ENCODE measurements around the gene NPBWR2. TPM values are rescaled to one million over a fixed set of nuclear protein-coding genes. Genes with fewer than 3 reads are reported as not detected.
A peak's percentile ranks its signal among the peaks of the same experiment; 100 is the strongest.

Gene NPBWR2
- total RNA-seq, 6 experiments from 2014 or later, result not detected

DNA sequence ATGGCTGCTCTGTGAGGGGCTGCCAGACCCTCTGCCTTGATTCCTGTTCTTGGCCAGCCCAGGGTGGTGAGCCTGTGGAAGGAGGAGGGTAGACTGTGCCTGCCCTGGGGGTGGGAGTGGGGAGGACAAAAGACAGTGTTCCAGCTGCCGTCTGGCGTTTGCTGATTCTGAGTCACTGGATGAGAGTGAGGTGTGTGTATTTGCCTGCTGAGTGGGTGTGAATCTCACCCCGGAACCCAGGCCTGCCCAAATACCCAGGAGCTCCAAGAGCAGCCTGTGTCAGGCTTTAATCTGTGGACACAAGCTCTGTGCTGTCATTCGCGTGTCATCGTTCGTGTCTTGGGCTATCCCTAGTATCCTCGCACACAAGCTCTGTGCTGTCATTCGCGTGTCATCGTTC lies 20.6 kb downstream of the NPBWR2 start:
- DNase-seq (no peak), ATAC-seq (no peak)
- H3K36me3 ChIP-seq, result no peaks in the 10 kb centered on the region
- no peak overlapping the region for H3K4me3 ChIP-seq
- TF ChIP-seq, protein P1, sequence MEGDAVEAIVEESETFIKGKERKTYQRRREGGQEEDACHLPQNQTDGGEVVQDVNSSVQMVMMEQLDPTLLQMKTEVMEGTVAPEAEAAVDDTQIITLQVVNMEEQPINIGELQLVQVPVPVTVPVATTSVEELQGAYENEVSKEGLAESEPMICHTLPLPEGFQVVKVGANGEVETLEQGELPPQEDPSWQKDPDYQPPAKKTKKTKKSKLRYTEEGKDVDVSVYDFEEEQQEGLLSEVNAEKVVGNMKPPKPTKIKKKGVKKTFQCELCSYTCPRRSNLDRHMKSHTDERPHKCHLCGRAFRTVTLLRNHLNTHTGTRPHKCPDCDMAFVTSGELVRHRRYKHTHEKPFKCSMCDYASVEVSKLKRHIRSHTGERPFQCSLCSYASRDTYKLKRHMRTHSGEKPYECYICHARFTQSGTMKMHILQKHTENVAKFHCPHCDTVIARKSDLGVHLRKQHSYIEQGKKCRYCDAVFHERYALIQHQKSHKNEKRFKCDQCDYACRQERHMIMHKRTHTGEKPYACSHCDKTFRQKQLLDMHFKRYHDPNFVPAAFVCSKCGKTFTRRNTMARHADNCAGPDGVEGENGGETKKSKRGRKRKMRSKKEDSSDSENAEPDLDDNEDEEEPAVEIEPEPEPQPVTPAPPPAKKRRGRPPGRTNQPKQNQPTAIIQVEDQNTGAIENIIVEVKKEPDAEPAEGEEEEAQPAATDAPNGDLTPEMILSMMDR (IDR thresholded peaks at IDR 0.05), result no peak
- TF ChIP-seq POLR2A (IDR thresholded peaks at IDR 0.05), result no peak
- H3K4me1 ChIP-seq, result peaks cover 0 to 12% (median 1%) of the 10 kb centered on the region in 4 donors
- no peak overlapping the region for H3K27ac ChIP-seq
- WGBS (ENCODE audit: insufficient coverage, low coverage, low lambda C conversion rate, missing lambda C conversion rate), result 100% methylated on average over 4 of the region's 11 CpGs
- H3K27me3 ChIP-seq, result peaks cover 0 to 12% of the 10 kb centered on the region in 2 donors
- H3K9me3 ChIP-seq, result no peaks in the 10 kb centered on the region
- intact Hi-C loops (cut with DNase I), result no loop called here

DNA sequence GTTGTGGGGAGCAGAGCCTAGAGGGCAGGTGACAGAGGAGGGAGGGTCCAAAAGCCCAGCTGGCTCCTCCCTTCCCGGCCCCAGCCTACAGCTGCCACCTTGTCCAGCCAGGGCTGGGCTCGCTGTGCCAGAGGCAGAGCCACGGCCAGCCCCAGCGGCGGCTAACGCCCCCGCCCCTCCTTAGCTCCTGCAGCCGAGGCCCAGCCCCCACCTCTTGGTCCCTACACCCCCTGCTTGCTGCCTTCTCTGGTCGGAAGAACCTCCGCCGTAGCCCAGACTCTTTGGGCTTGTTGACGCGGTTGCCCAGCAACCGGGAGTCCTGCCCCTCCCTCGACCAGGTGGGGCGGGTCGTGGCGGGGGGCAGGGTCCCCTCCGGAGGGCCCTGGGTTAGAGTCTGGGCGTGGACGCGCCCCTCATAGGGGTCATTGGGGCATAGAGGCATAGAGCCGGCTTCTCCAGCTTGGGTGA lies 22.6 kb downstream of the NPBWR2 start:
- peaks cover 0 to 12% (median 1%) of the 10 kb centered on the region in 4 donors for H3K4me1 ChIP-seq
- H3K4me3 ChIP-seq, result no peak overlapping the region
- DNase-seq (no peak), ATAC-seq (no peak)
- H3K27ac ChIP-seq, result no peak overlapping the region
- peaks cover 0 to 12% of the 10 kb centered on the region in 2 donors for H3K27me3 ChIP-seq
- no peaks in the 10 kb centered on the region for H3K9me3 ChIP-seq
- TF ChIP-seq, protein P1 (IDR thresholded peaks at IDR 0.05), result no peak
- no peak for TF ChIP-seq POLR2A (IDR thresholded peaks at IDR 0.05)
- no peaks in the 10 kb centered on the region for H3K36me3 ChIP-seq
- intact Hi-C loops (cut with DNase I), result no loop called here
- 9% methylated on average over 8 of the region's 23 CpGs for WGBS (ENCODE audit: insufficient coverage, low coverage, low lambda C conversion rate, missing lambda C conversion rate)

DNA sequence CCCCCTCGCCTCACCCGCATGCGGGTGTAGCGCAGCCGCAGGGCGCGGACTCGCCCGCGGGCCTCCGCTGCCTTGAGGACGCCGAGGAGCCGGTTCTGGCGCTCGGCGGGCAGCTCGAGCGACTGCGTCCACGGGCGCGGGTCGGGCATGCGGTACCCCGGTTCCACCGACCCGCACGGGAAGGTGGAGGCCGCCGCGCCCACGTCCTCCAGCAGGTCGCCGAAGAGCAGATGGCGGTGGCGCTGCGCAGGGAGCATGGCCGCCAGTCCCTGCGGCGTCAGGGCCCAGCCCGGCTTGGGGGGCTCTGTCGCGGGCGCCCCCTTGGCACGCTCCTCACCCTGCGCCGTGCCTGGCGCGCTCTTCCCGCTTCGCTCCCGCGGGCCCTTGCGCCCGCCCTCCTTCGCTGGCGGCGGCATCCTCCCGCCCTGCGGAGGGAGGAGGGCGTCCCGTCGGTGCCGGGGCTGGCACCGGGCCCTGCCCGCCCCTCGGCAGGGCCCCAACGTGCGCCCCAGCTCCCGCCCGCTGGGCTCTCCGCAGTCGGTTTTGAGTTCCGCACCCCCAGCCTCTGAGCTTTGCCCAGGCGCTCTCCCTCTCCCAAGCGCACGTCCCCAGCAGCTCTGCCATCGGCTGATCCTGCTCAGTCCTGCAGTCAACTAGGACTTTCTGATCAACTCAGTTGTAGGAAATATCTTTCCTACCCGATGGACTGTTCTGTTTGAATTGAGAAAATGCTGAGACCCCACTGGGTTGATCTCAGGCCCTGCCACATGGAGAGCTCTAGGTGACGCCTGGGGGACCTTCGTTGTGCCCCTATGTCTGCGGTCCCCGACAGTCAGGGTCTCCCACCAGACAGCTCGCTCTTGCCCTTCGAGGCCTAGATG lies 23.3 kb downstream of the NPBWR2 start, which contains the start of gene LKAAEAR1:
Gene LKAAEAR1 (minus strand): TSS at position 595 of the 881 bp plus-strand sequence. CDS start 179 bp downstream, at position 416.
- 0% methylated on average over 4 of the region's 86 CpGs for WGBS (ENCODE audit: insufficient coverage, low coverage, low lambda C conversion rate, missing lambda C conversion rate)
- Histone ChIP-seq H3K36me3 (no peaks in the 10 kb centered on the region), H3K9me3 (no peaks in the 10 kb centered on the region), H3K4me1 (peaks cover 0 to 16% (median 1%) of the 10 kb centered on the region in 4 donors), H3K27ac (no peak within 1 kb of the TSS), H3K27me3 (peaks cover 0 to 12% of the 10 kb centered on the region in 2 donors), H3K4me3 (peak within 1 kb of the TSS; percentile 38 to 50 (median 41))
- TF ChIP-seq POLR2A (IDR thresholded peaks at IDR 0.05), result no peak
- no peak for ATAC-seq
- intact Hi-C loops (cut with DNase I), result no loop called here
- DNase-seq, result no peak

DNA sequence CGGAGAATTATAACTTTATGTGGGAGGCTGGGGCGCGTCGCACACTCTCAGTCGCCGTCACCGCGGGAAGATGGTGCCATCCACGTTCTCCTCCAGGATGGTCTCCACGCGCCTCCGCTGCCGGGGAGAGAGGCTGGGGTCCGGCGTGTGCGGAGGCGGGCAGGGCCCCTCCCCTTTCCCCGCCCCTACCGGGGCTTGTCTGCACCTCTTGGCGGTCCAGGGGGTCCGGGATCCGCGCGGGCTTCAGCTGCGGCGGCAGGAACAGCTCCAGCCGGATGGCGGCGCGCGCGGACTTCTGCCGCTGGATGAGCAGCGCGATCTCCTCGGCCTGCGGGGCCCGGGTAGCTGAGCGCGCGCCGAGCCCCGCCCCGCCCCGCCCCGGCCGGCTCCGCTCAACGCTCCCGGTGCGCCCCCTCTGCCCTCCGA lies 24.0 kb downstream of the NPBWR2 start:
- peak overlapping the region; percentile 38 to 50 (median 41) for H3K4me3 ChIP-seq
- H3K4me1 ChIP-seq, result peaks cover 0 to 18% (median 1%) of the 10 kb centered on the region in 4 donors
- WGBS (ENCODE audit: insufficient coverage, low coverage, low lambda C conversion rate, missing lambda C conversion rate), result 0% methylated on average over 2 of the region's 52 CpGs
- TF ChIP-seq, protein P1 (IDR thresholded peaks at IDR 0.05), result peak; percentile 52 to 68 (median 60)
- TF ChIP-seq POLR2A (IDR thresholded peaks at IDR 0.05), result no peak
- H3K27ac ChIP-seq, result no peak overlapping the region
- H3K27me3 ChIP-seq, result peaks cover 0 to 12% of the 10 kb centered on the region in 2 donors
- intact Hi-C loops (cut with DNase I), result no loop called here
- H3K36me3 ChIP-seq, result no peaks in the 10 kb centered on the region
- DNase-seq (peak; percentile 77 to 84 (median 84)), ATAC-seq (peak; percentile 60 to 72 (median 64))
- H3K9me3 ChIP-seq, result no peaks in the 10 kb centered on the region

Measured in right lobe of liver (tissue), 6 donors.